WTC11 (cell line): ENCODE data around the gene TTLL13. TPM values are rescaled to one million over a fixed set of nuclear protein-coding genes. Genes with fewer than 3 reads are reported as not detected.

Experiments used
- ATAC-seq: fragments of 200-7000 bp; cut with Tn5 transposase; 2 replicates; pipeline ENCODE4 v1.10.0; 2021; ENCODE audit warnings: mild to moderate bottlenecking, moderate library complexity
- CTCF ChIA-PET: fragments of 300-600 bp; sonication (Branson Sonifier 250); formaldehyde crosslinking; loops from one replicate; lab custom pipeline; 2021; ENCODE audit warnings: antibody characterized with exemption; lab: Charles Lee
- POLR2A ChIA-PET: fragments of 350-600 bp; sonication (Branson Sonifier 250); formaldehyde crosslinking; loops from one replicate; lab custom pipeline; 2021; ENCODE audit warnings: antibody characterized with exemption; lab: Charles Lee
- DNase-seq: peaks from one replicate; pipeline ENCODE4 v3.0.0; 2021; ENCODE audit warnings: low spot score
- H3K27ac Mint-ChIP-seq: 2 replicates; pipeline ENCODE4 v1.8.0; 2021; ENCODE audit warnings: mixed read lengths
- H3K27me3 Mint-ChIP-seq: 2 replicates; pipeline ENCODE4 v1.8.0; 2021; ENCODE audit warnings: low read depth, mild to moderate bottlenecking, moderate library complexity, mixed read lengths
- H3K36me3 Mint-ChIP-seq: 2 replicates; pipeline ENCODE4 v1.8.0; 2021; ENCODE audit warnings: mixed read lengths
- H3K4me1 Mint-ChIP-seq: 2 replicates; pipeline ENCODE4 v1.8.0; 2022; ENCODE audit warnings: mixed read lengths
- H3K4me3 Mint-ChIP-seq: 2 replicates; pipeline ENCODE4 v1.8.0; 2021; ENCODE audit warnings: mild to moderate bottlenecking, moderate library complexity, mixed read lengths
- H3K9me3 Mint-ChIP-seq: 2 replicates; pipeline ENCODE4 v1.8.0; 2021; ENCODE audit warnings: mixed read lengths
- CBFB ChIP-seq: sonication (generic); formaldehyde crosslinking; IDR thresholded peaks from 2 replicates; pipeline ENCODE4 v1.8.1; 2022; ENCODE audit warnings: mild to moderate bottlenecking, low read depth, missing genetic modification reagents
- ETV6 ChIP-seq: sonication (generic); formaldehyde crosslinking; IDR thresholded peaks from 2 replicates; pipeline ENCODE4 v1.8.1; 2022; ENCODE audit warnings: mild to moderate bottlenecking, missing genetic modification reagents
- GTF2I ChIP-seq: fragments of 250-450 bp; sonication (Bioruptor Pico); conservative IDR thresholded peaks from 2 replicates; pipeline ENCODE4 v1.4.0; 2021; ENCODE audit warnings: mild to moderate bottlenecking
- JUN ChIP-seq: sonication (generic); formaldehyde crosslinking; IDR thresholded peaks from 2 replicates; pipeline ENCODE4 v1.8.0; 2023; ENCODE audit warnings: mild to moderate bottlenecking, missing genetic modification reagents
- MYBL2 ChIP-seq: sonication (generic); formaldehyde crosslinking; IDR thresholded peaks from 2 replicates; pipeline ENCODE4 v1.8.1; 2023; ENCODE audit warnings: mild to moderate bottlenecking, moderate library complexity, missing genetic modification reagents
- NFE2L1 ChIP-seq: sonication (generic); formaldehyde crosslinking; IDR thresholded peaks from 2 replicates; pipeline ENCODE4 v1.8.1; 2023; ENCODE audit warnings: missing genetic modification reagents
- RELA ChIP-seq: sonication (generic); formaldehyde crosslinking; IDR thresholded peaks from 2 replicates; pipeline ENCODE4 v1.8.1; 2022; ENCODE audit warnings: missing genetic modification reagents, mild to moderate bottlenecking, borderline replicate concordance
- RORB ChIP-seq: fragments of 250-450 bp; sonication (Bioruptor Pico); IDR thresholded peaks from 2 replicates; pipeline ENCODE4 v1.9.0; 2021; ENCODE audit warnings: mild to moderate bottlenecking
- SMAD4 ChIP-seq: sonication (generic); formaldehyde crosslinking; IDR thresholded peaks from 2 replicates; pipeline ENCODE4 v1.8.0; 2022; ENCODE audit warnings: mild to moderate bottlenecking, missing genetic modification reagents
- TEAD1 ChIP-seq: sonication (generic); formaldehyde crosslinking; IDR thresholded peaks from 2 replicates; pipeline ENCODE4 v1.8.0; 2022; ENCODE audit warnings: mild to moderate bottlenecking, missing genetic modification reagents
- ZNF219 ChIP-seq: sonication (generic); formaldehyde crosslinking; IDR thresholded peaks from 2 replicates; pipeline ENCODE4 v1.8.0; 2023; ENCODE audit warnings: missing genetic modification reagents, mild to moderate bottlenecking, borderline replicate concordance
- ZNF263 ChIP-seq: sonication (generic); formaldehyde crosslinking; IDR thresholded peaks from 2 replicates; pipeline ENCODE4 v1.8.1; 2022; ENCODE audit warnings: low read depth, mild to moderate bottlenecking, moderate library complexity, missing genetic modification reagents
- ZNF396 ChIP-seq: fragments of 250-450 bp; sonication (Bioruptor Pico); IDR thresholded peaks from 2 replicates; pipeline ENCODE4 v1.8.0; 2021; ENCODE audit warnings: mild to moderate bottlenecking, moderate library complexity, borderline replicate concordance
- total RNA-seq: library from RNA; stranded (reverse); gene quantifications from 3 replicates; pipeline ENCODE4 v1.2.3, GENCODE V29; 2021
- TF ChIP-seq, protein P1 (sequence below): sonication (generic); formaldehyde crosslinking; IDR thresholded peaks from 2 replicates; pipeline ENCODE4 v1.8.1; 2023; ENCODE audit warnings: mild to moderate bottlenecking, missing genetic modification reagents
- TF ChIP-seq, protein P2 (sequence below): sonication (generic); formaldehyde crosslinking; IDR thresholded peaks from 2 replicates; pipeline ENCODE4 v1.8.0; 2023; ENCODE audit warnings: missing genetic modification reagents
- TF ChIP-seq, protein P3 (sequence below): sonication (generic); formaldehyde crosslinking; IDR thresholded peaks from 2 replicates; pipeline ENCODE4 v1.8.0; 2022; ENCODE audit warnings: mild to moderate bottlenecking, missing genetic modification reagents
- TF ChIP-seq, protein P4 (sequence below): fragments of 250-450 bp; sonication (Bioruptor Pico); IDR thresholded peaks from 2 replicates; pipeline ENCODE4 v2.1.2; 2022; ENCODE audit warnings: mild to moderate bottlenecking, moderate library complexity
- TF ChIP-seq, protein P5 (sequence below): sonication (generic); formaldehyde crosslinking; conservative IDR thresholded peaks from 2 replicates; pipeline ENCODE4 v1.8.1; 2023; ENCODE audit warnings: mild to moderate bottlenecking, low read depth, missing genetic modification reagents, moderate library complexity
- TF ChIP-seq, protein P6 (sequence below): sonication (generic); formaldehyde crosslinking; IDR thresholded peaks from 2 replicates; pipeline ENCODE4 v1.8.1; 2022; ENCODE audit warnings: low read depth, missing genetic modification reagents, borderline replicate concordance

TTLL13 gene
- total RNA-seq, 1 experiment from 2014 or later, result 0.48 TPM

DNA sequence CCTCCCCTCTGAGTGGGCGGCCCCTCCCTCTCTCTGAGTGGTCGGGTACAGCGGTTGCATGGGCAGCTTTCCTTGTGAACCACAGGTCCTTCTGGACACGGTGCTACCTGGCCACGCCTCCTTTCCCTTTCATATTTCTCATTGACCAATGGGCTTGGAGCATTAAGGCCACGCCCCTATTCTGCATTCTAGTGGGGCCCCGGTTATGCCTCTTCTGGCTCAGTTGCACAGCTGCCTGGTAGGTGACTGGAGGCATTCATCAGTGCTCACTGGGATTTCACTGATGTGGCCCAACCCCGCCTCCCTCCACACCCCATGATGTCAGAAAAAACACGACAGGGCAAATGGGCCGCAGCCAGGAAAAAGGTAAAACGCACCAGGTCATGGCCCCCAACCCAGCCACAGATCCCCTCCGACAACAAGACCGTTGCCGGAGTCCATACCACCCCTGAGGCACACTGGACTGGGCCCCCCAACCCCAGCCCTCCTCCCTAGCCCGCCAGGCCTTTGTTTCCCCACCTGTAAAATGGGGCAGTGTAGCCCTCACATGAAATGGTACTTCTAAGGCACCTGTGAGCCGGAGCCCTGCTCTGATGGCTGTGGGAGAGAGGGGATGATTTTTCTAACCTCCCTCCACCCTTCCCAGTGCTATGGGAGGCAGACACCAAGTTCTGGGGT is 42.5 kb downstream of the TTLL13 start:
- Mint-ChIP-seq H3K9me3 (no peaks in the 10 kb centered on the region), H3K4me3 (no peak overlapping the region), H3K27ac (no peak overlapping the region), H3K4me1 (peaks cover 35% of the 10 kb centered on the region), H3K36me3 (no peaks in the 10 kb centered on the region), H3K27me3 (no peaks in the 10 kb centered on the region)
- ATAC-seq (no peak), DNase-seq (peak; percentile 41)
- ChIA-PET CTCF (interaction anchor here (1.0 to 6.7 kb wide), 7 partner anchors 10 to 190 kb away, joined by 3 to 68 read pairs (median 24); partner anchors contain the start of genes CIB1 and GDPGP1), POLR2A (no interaction called here)
- TF ChIP-seq ZNF219 (CRISPR knock-in tag) (no peak), NFE2L1 (no peak), MYBL2 (CRISPR knock-in tag) (no peak), SMAD4 (CRISPR knock-in tag) (no peak), ETV6 (CRISPR knock-in tag) (no peak), ZNF263 (CRISPR knock-in tag) (no peak), JUN (CRISPR knock-in tag) (no peak), TEAD1 (no peak), GTF2I (CRISPR knock-in tag) (no peak), ZNF396 (CRISPR knock-in tag) (no peak), CBFB (CRISPR knock-in tag) (no peak), RORB (CRISPR knock-in tag) (no peak), RELA (CRISPR knock-in tag) (no peak)
- TF ChIP-seq, protein P1, sequence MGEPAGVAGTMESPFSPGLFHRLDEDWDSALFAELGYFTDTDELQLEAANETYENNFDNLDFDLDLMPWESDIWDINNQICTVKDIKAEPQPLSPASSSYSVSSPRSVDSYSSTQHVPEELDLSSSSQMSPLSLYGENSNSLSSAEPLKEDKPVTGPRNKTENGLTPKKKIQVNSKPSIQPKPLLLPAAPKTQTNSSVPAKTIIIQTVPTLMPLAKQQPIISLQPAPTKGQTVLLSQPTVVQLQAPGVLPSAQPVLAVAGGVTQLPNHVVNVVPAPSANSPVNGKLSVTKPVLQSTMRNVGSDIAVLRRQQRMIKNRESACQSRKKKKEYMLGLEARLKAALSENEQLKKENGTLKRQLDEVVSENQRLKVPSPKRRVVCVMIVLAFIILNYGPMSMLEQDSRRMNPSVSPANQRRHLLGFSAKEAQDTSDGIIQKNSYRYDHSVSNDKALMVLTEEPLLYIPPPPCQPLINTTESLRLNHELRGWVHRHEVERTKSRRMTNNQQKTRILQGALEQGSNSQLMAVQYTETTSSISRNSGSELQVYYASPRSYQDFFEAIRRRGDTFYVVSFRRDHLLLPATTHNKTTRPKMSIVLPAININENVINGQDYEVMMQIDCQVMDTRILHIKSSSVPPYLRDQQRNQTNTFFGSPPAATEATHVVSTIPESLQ, result no peak
- TF ChIP-seq, protein P2, sequence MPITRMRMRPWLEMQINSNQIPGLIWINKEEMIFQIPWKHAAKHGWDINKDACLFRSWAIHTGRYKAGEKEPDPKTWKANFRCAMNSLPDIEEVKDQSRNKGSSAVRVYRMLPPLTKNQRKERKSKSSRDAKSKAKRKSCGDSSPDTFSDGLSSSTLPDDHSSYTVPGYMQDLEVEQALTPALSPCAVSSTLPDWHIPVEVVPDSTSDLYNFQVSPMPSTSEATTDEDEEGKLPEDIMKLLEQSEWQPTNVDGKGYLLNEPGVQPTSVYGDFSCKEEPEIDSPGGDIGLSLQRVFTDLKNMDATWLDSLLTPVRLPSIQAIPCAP (CRISPR knock-in tag), result no peak
- TF ChIP-seq, protein P3, sequence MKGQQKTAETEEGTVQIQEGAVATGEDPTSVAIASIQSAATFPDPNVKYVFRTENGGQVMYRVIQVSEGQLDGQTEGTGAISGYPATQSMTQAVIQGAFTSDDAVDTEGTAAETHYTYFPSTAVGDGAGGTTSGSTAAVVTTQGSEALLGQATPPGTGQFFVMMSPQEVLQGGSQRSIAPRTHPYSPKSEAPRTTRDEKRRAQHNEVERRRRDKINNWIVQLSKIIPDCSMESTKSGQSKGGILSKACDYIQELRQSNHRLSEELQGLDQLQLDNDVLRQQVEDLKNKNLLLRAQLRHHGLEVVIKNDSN (CRISPR knock-in tag), result no peak
- TF ChIP-seq, protein P4, sequence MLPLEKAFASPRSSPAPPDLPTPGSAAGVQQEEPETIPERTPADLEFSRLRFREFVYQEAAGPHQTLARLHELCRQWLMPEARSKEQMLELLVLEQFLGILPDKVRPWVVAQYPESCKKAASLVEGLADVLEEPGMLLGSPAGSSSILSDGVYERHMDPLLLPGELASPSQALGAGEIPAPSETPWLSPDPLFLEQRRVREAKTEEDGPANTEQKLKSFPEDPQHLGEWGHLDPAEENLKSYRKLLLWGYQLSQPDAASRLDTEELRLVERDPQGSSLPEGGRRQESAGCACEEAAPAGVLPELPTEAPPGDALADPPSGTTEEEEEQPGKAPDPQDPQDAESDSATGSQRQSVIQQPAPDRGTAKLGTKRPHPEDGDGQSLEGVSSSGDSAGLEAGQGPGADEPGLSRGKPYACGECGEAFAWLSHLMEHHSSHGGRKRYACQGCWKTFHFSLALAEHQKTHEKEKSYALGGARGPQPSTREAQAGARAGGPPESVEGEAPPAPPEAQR, result no peak
- TF ChIP-seq, protein P5, sequence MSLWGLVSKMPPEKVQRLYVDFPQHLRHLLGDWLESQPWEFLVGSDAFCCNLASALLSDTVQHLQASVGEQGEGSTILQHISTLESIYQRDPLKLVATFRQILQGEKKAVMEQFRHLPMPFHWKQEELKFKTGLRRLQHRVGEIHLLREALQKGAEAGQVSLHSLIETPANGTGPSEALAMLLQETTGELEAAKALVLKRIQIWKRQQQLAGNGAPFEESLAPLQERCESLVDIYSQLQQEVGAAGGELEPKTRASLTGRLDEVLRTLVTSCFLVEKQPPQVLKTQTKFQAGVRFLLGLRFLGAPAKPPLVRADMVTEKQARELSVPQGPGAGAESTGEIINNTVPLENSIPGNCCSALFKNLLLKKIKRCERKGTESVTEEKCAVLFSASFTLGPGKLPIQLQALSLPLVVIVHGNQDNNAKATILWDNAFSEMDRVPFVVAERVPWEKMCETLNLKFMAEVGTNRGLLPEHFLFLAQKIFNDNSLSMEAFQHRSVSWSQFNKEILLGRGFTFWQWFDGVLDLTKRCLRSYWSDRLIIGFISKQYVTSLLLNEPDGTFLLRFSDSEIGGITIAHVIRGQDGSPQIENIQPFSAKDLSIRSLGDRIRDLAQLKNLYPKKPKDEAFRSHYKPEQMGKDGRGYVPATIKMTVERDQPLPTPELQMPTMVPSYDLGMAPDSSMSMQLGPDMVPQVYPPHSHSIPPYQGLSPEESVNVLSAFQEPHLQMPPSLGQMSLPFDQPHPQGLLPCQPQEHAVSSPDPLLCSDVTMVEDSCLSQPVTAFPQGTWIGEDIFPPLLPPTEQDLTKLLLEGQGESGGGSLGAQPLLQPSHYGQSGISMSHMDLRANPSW (CRISPR knock-in tag), result no peak
- TF ChIP-seq, protein P6, sequence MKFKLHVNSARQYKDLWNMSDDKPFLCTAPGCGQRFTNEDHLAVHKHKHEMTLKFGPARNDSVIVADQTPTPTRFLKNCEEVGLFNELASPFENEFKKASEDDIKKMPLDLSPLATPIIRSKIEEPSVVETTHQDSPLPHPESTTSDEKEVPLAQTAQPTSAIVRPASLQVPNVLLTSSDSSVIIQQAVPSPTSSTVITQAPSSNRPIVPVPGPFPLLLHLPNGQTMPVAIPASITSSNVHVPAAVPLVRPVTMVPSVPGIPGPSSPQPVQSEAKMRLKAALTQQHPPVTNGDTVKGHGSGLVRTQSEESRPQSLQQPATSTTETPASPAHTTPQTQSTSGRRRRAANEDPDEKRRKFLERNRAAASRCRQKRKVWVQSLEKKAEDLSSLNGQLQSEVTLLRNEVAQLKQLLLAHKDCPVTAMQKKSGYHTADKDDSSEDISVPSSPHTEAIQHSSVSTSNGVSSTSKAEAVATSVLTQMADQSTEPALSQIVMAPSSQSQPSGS (CRISPR knock-in tag), result no peak
